ENCODE data around the gene SLC35F4.

DNA sequence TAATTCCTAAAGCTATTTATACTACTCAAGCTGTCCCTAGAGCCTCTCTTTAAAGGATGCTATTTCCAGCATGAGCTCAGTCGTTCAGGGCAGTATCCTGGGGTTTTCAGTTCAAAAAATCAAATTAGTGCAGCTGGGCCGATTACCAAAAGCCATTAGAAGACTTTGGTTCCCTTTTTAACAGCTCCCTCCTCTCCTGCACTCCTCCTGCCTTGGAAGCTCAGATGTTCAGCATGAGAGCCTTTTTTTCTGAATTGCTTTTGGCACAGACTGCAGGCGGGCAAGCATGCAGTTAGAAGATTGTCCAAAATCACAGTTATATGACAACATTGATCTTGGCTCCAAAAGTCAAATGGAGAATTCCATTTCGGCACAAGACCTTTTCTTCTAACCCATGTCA is 179.6 kb downstream of the SLC35F4 start:
- TF ChIP-seq POLR2AphosphoS5 (IDR thresholded peaks at IDR 0.05) = no peak
- TF ChIP-seq, protein P1, sequence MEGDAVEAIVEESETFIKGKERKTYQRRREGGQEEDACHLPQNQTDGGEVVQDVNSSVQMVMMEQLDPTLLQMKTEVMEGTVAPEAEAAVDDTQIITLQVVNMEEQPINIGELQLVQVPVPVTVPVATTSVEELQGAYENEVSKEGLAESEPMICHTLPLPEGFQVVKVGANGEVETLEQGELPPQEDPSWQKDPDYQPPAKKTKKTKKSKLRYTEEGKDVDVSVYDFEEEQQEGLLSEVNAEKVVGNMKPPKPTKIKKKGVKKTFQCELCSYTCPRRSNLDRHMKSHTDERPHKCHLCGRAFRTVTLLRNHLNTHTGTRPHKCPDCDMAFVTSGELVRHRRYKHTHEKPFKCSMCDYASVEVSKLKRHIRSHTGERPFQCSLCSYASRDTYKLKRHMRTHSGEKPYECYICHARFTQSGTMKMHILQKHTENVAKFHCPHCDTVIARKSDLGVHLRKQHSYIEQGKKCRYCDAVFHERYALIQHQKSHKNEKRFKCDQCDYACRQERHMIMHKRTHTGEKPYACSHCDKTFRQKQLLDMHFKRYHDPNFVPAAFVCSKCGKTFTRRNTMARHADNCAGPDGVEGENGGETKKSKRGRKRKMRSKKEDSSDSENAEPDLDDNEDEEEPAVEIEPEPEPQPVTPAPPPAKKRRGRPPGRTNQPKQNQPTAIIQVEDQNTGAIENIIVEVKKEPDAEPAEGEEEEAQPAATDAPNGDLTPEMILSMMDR (IDR thresholded peaks at IDR 0.05; ENCODE audit: poor library complexity, severe bottlenecking) = no peak
- TF ChIP-seq EP300 (conservative IDR thresholded peaks at IDR 0.05; ENCODE audit: poor library complexity, severe bottlenecking) = no peak
- TF ChIP-seq EZH2 (IDR thresholded peaks at IDR 0.05; ENCODE audit: borderline replicate concordance, insufficient read depth, low read length, poor library complexity, severe bottlenecking) = no peak
- TF ChIP-seq, protein P2, sequence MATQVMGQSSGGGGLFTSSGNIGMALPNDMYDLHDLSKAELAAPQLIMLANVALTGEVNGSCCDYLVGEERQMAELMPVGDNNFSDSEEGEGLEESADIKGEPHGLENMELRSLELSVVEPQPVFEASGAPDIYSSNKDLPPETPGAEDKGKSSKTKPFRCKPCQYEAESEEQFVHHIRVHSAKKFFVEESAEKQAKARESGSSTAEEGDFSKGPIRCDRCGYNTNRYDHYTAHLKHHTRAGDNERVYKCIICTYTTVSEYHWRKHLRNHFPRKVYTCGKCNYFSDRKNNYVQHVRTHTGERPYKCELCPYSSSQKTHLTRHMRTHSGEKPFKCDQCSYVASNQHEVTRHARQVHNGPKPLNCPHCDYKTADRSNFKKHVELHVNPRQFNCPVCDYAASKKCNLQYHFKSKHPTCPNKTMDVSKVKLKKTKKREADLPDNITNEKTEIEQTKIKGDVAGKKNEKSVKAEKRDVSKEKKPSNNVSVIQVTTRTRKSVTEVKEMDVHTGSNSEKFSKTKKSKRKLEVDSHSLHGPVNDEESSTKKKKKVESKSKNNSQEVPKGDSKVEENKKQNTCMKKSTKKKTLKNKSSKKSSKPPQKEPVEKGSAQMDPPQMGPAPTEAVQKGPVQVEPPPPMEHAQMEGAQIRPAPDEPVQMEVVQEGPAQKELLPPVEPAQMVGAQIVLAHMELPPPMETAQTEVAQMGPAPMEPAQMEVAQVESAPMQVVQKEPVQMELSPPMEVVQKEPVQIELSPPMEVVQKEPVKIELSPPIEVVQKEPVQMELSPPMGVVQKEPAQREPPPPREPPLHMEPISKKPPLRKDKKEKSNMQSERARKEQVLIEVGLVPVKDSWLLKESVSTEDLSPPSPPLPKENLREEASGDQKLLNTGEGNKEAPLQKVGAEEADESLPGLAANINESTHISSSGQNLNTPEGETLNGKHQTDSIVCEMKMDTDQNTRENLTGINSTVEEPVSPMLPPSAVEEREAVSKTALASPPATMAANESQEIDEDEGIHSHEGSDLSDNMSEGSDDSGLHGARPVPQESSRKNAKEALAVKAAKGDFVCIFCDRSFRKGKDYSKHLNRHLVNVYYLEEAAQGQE (IDR thresholded peaks at IDR 0.05; ENCODE audit: borderline replicate concordance) = no peak
- TF ChIP-seq TAF1 (IDR thresholded peaks at IDR 0.05; ENCODE audit: low read depth) = no peak
- TF ChIP-seq RAD21 (conservative IDR thresholded peaks at IDR 0.05) = no peak
- TF ChIP-seq MXI1 (conservative IDR thresholded peaks at IDR 0.05; ENCODE audit: poor library complexity, severe bottlenecking) = no peak

Data from neural cell (in vitro differentiated cells).